GM23338 (cell line): Measurements from ENCODE around the gene B4GALT3.

Experiments
- CREB1 ChIP-seq: fragments of 250-450 bp; sonication (Bioruptor Pico); IDR thresholded peaks from 2 replicates; pipeline ENCODE4 v1.5.0; 2020; ENCODE audit warnings: low read depth, mild to moderate bottlenecking, moderate library complexity
- CTCF ChIP-seq, 2 experiments: fragments of 200-600 bp in 1 of 2; sonication (generic) in 1 of 2; conservative IDR thresholded peaks; 2 replicates each; pipeline versions ENCODE4 v1.5.1 to v1.6.1; 2016 to 2017; ENCODE audit warnings: antibody characterized with exemption in 2 of 2, low read depth in 2 of 2, mild to moderate bottlenecking in 2 of 2, moderate library complexity in 1 of 2
- ETS1 ChIP-seq: IDR thresholded peaks from 2 replicates; pipeline ENCODE4 v1.6.1; 2016; ENCODE audit warnings: antibody characterized with exemption
- EZH2 ChIP-seq: fragments of 200-600 bp; sonication (generic); IDR thresholded peaks from one replicate; pipeline ENCODE4 v1.8.0; 2017; ENCODE audit warnings: antibody characterized with exemption, mild to moderate bottlenecking, low read depth; ENCODE audit not compliant: unreplicated experiment
- EZH2phosphoT487 ChIP-seq: fragments of 200-600 bp; sonication (generic); IDR thresholded peaks from one replicate; pipeline ENCODE4 v1.8.1; 2018; ENCODE audit warnings: antibody characterized with exemption; ENCODE audit not compliant: unreplicated experiment
- JUNB ChIP-seq: IDR thresholded peaks from one replicate; pipeline ENCODE4 v1.6.1; 2016; ENCODE audit warnings: antibody characterized with exemption; ENCODE audit not compliant: unreplicated experiment
- NANOG ChIP-seq: IDR thresholded peaks from 2 replicates; pipeline ENCODE4 v1.6.1; 2016; ENCODE audit warnings: antibody characterized with exemption, borderline replicate concordance
- POLR2AphosphoS5 ChIP-seq: IDR thresholded peaks from 2 replicates; pipeline ENCODE4 v1.6.1; 2016; ENCODE audit warnings: antibody characterized with exemption, low read depth
- REST ChIP-seq: IDR thresholded peaks from one replicate; pipeline ENCODE4 v1.6.1; 2018; ENCODE audit warnings: antibody characterized with exemption; ENCODE audit not compliant: unreplicated experiment
- STAT1 ChIP-seq: IDR thresholded peaks from one replicate; pipeline ENCODE4 v1.6.1; 2016; ENCODE audit warnings: antibody characterized with exemption; ENCODE audit not compliant: unreplicated experiment
- ZNF114 ChIP-seq: fragments of 250-450 bp; sonication (Bioruptor Pico); IDR thresholded peaks from 2 replicates; pipeline ENCODE4 v1.5.0; 2020; ENCODE audit warnings: mild to moderate bottlenecking, moderate library complexity
- ZNF331 ChIP-seq: fragments of 250-450 bp; sonication (Bioruptor Pico); IDR thresholded peaks from 2 replicates; pipeline ENCODE4 v1.5.0; 2020; ENCODE audit warnings: low read depth, mild to moderate bottlenecking, moderate library complexity
- ZNF462 ChIP-seq: fragments of 250-450 bp; sonication (Bioruptor Pico); IDR thresholded peaks from 2 replicates; pipeline ENCODE4 v1.5.0; 2020; ENCODE audit warnings: mild to moderate bottlenecking, moderate library complexity

- TF ChIP-seq POLR2AphosphoS5 (no peak), CTCF (conservative IDR thresholded peaks at IDR 0.05; ENCODE audit: low read depth in 2 of 2) (no peak), EZH2 (no peak), REST (no peak), JUNB (no peak), ZNF114 (CRISPR knock-in tag) (no peak), EZH2phosphoT487 (no peak), CREB1 (no peak), ZNF331 (no peak), ETS1 (no peak), STAT1 (no peak), NANOG (no peak), ZNF462 (CRISPR knock-in tag) (no peak)
These were observed 24.1 kb downstream of the B4GALT3 start for GRCh38 chr1:161153176-161153575.
